GM18519 (cell line): ENCODE results near the gene PDE4D.

ENCODE experiments used
- ATAC-seq: cut with Tn5 transposase; IDR thresholded peaks from one replicate; pipeline ENCODE4 v1.9.1; 2021; ENCODE audit warnings: mild to moderate bottlenecking, moderate library complexity; ENCODE audit not compliant: unreplicated experiment, low FRiP score

Gene PDE4D

GRCh38 chr5:59565551-59565950, 328.0 kb downstream of the PDE4D start:
- no peak for ATAC-seq

GRCh38 chr5:59564895-59565294, 328.6 kb downstream of the PDE4D start:
- no peak for ATAC-seq

GRCh38 chr5:59562756-59563389, 330.7 kb downstream of the PDE4D start:
- ATAC-seq, result peak; percentile 96

- no peak for ATAC-seq
These were observed 333.0 kb downstream of the PDE4D start for GRCh38 chr5:59560553-59560952.

- no peak for ATAC-seq
These were observed 333.7 kb downstream of the PDE4D start for GRCh38 chr5:59559847-59560246.

GRCh38 chr5:59559323-59559722, 334.2 kb downstream of the PDE4D start:
- ATAC-seq, result no peak

- no peak for ATAC-seq
These were observed 335.0 kb downstream of the PDE4D start for GRCh38 chr5:59558501-59558900.

GRCh38 chr5:59557572-59557971, 336.0 kb downstream of the PDE4D start:
- no peak for ATAC-seq

- no peak for ATAC-seq
These were observed 337.9 kb downstream of the PDE4D start for GRCh38 chr5:59555596-59555995.

- ATAC-seq, result no peak
These were observed 339.0 kb downstream of the PDE4D start for GRCh38 chr5:59554501-59554900.

- no peak for ATAC-seq
These were observed 339.5 kb downstream of the PDE4D start for GRCh38 chr5:59553992-59554391.

- no peak for ATAC-seq
These were observed 344.6 kb downstream of the PDE4D start for GRCh38 chr5:59548807-59549357.

- ATAC-seq, result no peak
These were observed 345.8 kb downstream of the PDE4D start for GRCh38 chr5:59547731-59548130.

GRCh38 chr5:59544573-59544972, 349.0 kb downstream of the PDE4D start:
- no peak for ATAC-seq

- ATAC-seq, result no peak
These were observed 349.6 kb downstream of the PDE4D start for GRCh38 chr5:59543821-59544442.

- no peak for ATAC-seq
These were observed 350.4 kb downstream of the PDE4D start for GRCh38 chr5:59542851-59543820.

- no peak for ATAC-seq
These were observed 351.2 kb downstream of the PDE4D start for GRCh38 chr5:59542306-59542705.

GRCh38 chr5:59540366-59540765, 353.2 kb downstream of the PDE4D start:
- no peak for ATAC-seq

GRCh38 chr5:59538750-59539121, 354.8 kb downstream of the PDE4D start:
- ATAC-seq, result no peak

- ATAC-seq, result no peak
These were observed 355.4 kb downstream of the PDE4D start for GRCh38 chr5:59537961-59538749.
